HG02870 (cell line): ENCODE measurements around the gene ENTPD7.
"Not testable (repeated sequence)": the region's sequence is repeated elsewhere in the genome, so short reads cannot be mapped to it uniquely, and the experiment has no call there.

ENCODE experiments used
- ATAC-seq: cut with Tn5 transposase; IDR thresholded peaks from one replicate; pipeline ENCODE4 v1.9.1; 2021; ENCODE audit warnings: mild to moderate bottlenecking, moderate library complexity; ENCODE audit not compliant: unreplicated experiment

Gene ENTPD7

GRCh38 chr10:99682752-99683151 lies 23.4 kb downstream of the ENTPD7 start:
- no peak for ATAC-seq

GRCh38 chr10:99685597-99685967 lies 26.3 kb downstream of the ENTPD7 start:
- ATAC-seq = peak; percentile 83

- no peak for ATAC-seq
These were observed 30.2 kb downstream of the ENTPD7 start for GRCh38 chr10:99689461-99689860.

GRCh38 chr10:99693933-99694583 lies 34.7 kb downstream of the ENTPD7 start:
- no peak for ATAC-seq

GRCh38 chr10:99695761-99696160 lies 36.5 kb downstream of the ENTPD7 start:
- no peak for ATAC-seq

GRCh38 chr10:99698504-99699080 lies 39.3 kb downstream of the ENTPD7 start:
- no peak for ATAC-seq

GRCh38 chr10:99700649-99701048 lies 41.3 kb downstream of the ENTPD7 start:
- ATAC-seq = no peak

GRCh38 chr10:99708428-99709012 lies 49.2 kb downstream of the ENTPD7 start:
- ATAC-seq = no peak

GRCh38 chr10:99709480-99710229 lies 50.3 kb downstream of the ENTPD7 start:
- ATAC-seq = peak; percentile 78

- peak; percentile 44 for ATAC-seq
These were observed 51.9 kb downstream of the ENTPD7 start for GRCh38 chr10:99711129-99711719.

GRCh38 chr10:99714446-99714845 lies 55.1 kb downstream of the ENTPD7 start:
- ATAC-seq = no peak

- ATAC-seq = no peak
These were observed 61.1 kb downstream of the ENTPD7 start for GRCh38 chr10:99720387-99720786.

GRCh38 chr10:99730026-99730425 lies 70.7 kb downstream of the ENTPD7 start:
- no peak for ATAC-seq

- ATAC-seq = no peak
These were observed 72.2 kb downstream of the ENTPD7 start for GRCh38 chr10:99731306-99732032.

GRCh38 chr10:99732033-99732842 lies 72.9 kb downstream of the ENTPD7 start, which contains the start of the genes COX15 and CUTC:
COX15 (minus strand) TSS chr10:99732127; CDS start chr10:99732049, 78 bp downstream.
CUTC (plus strand) TSS chr10:99732234; CDS start chr10:99732349, 115 bp downstream.
- peak; percentile 82 for ATAC-seq

- no peak for ATAC-seq
These were observed 74.1 kb downstream of the ENTPD7 start for GRCh38 chr10:99733366-99733765.

- ATAC-seq = not testable (repeated sequence)
These were observed 74.8 kb downstream of the ENTPD7 start for GRCh38 chr10:99734111-99734510.

GRCh38 chr10:99740260-99740659 lies 81.0 kb downstream of the ENTPD7 start:
- no peak for ATAC-seq

GRCh38 chr10:99740933-99741559 lies 81.7 kb downstream of the ENTPD7 start:
- no peak for ATAC-seq
